ENCODE data around the gene RBM3. TPM values are rescaled to one million over a fixed set of nuclear protein-coding genes. Genes with fewer than 3 reads are reported as not detected.

RBM3 gene
- total RNA-seq, 2 donors from 2014 or later, result 199 to 230 TPM

DNA sequence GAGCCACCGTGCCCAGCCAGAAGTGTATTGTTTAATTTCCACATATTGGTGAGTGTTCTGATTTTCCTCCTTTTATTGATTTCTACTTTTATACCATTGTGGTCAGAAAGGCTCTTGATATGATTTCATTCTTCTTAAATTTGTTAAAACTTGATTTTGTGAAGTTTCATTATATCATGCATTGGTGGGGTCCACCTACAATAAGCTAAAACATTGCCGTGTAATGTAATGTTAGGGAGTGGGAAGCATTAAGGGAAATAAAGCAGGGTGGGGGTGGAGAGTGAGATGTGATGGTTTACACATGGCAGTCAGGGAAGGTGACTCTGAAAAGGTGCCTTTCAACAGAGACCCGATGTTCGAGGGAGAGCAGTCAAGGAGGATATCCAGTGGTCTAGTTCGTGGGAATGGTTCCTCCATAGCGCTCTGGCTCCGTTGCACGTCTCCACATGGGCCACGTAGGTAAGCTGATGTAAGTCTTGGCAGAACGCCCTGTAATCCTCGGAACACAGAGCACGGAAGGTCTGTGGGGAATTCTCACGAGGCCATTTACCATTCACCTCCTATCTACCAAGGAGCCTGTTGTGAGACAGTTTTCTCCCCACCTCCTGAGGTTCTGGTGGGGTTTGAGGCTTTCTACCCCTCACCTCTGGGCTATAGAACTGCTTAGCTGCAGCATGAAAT, 15.3 kb downstream of the RBM3 start:
- no peak overlapping the region for H3K4me3 ChIP-seq
- no peak for DNase-seq (ENCODE audit: low spot score)
- H3K4me1 ChIP-seq (ENCODE audit: control insufficient read depth in 1 of 2, low read depth in 2 of 2), result no peaks in the 10 kb centered on the region
- no peaks in the 10 kb centered on the region for H3K9me3 ChIP-seq
- TF ChIP-seq, protein P1, sequence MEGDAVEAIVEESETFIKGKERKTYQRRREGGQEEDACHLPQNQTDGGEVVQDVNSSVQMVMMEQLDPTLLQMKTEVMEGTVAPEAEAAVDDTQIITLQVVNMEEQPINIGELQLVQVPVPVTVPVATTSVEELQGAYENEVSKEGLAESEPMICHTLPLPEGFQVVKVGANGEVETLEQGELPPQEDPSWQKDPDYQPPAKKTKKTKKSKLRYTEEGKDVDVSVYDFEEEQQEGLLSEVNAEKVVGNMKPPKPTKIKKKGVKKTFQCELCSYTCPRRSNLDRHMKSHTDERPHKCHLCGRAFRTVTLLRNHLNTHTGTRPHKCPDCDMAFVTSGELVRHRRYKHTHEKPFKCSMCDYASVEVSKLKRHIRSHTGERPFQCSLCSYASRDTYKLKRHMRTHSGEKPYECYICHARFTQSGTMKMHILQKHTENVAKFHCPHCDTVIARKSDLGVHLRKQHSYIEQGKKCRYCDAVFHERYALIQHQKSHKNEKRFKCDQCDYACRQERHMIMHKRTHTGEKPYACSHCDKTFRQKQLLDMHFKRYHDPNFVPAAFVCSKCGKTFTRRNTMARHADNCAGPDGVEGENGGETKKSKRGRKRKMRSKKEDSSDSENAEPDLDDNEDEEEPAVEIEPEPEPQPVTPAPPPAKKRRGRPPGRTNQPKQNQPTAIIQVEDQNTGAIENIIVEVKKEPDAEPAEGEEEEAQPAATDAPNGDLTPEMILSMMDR (IDR thresholded peaks at IDR 0.05), result no peak
- no peaks in the 10 kb centered on the region for H3K36me3 ChIP-seq
- no peak for ATAC-seq (ENCODE audit: insufficient number of reproducible peaks, low FRiP score, low read depth)
- no peaks in the 10 kb centered on the region for H3K27me3 ChIP-seq (replicated peaks; ENCODE audit: insufficient read depth)
- no peak overlapping the region for H3K27ac ChIP-seq

- no peaks in the 10 kb centered on the region for H3K4me1 ChIP-seq (ENCODE audit: control insufficient read depth in 1 of 2, low read depth in 2 of 2)
- H3K9me3 ChIP-seq, result no peaks in the 10 kb centered on the region
- no peaks in the 10 kb centered on the region for H3K36me3 ChIP-seq
- no peak overlapping the region for H3K4me3 ChIP-seq
- DNase-seq (ENCODE audit: low spot score) (no peak), ATAC-seq (ENCODE audit: insufficient number of reproducible peaks, low FRiP score, low read depth) (no peak)
- no peak overlapping the region for H3K27ac ChIP-seq
- no peaks in the 10 kb centered on the region for H3K27me3 ChIP-seq (replicated peaks; ENCODE audit: insufficient read depth)
- TF ChIP-seq, protein P1 (IDR thresholded peaks at IDR 0.05), result no peak
These were observed 16.2 kb downstream of the RBM3 start for GRCh38 chrX:48590203-48591103.

DNA sequence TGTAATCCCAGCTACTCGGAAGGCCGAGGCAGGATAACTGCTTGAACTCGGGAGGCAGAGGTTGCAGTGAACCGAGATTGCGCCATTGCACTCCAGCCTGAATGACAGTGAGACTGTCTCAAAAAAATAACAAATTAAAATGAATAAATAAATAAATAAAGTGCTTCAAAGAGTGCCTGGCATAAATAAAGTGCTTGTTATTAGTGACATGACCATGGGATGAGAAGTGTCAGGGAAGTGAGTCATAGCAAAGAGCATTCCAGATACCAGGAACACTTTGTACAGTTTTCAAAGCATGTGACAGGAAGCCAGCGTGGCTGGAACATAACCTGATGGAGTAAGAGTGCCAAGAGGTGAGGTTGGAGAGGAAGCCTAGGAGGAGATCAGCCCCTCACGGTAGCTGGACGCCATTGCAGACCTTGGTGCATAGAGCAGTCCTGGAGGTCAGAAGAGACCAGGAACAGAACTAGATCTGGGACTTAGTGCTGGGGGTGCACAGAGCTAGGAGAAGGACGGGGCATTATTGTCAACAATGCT, 17.0 kb downstream of the RBM3 start:
- H3K4me3 ChIP-seq, result no peak overlapping the region
- no peaks in the 10 kb centered on the region for H3K4me1 ChIP-seq (ENCODE audit: control insufficient read depth in 1 of 2, low read depth in 2 of 2)
- no peaks in the 10 kb centered on the region for H3K27me3 ChIP-seq (replicated peaks; ENCODE audit: insufficient read depth)
- no peak overlapping the region for H3K27ac ChIP-seq
- ATAC-seq (ENCODE audit: insufficient number of reproducible peaks, low FRiP score, low read depth) (no peak), DNase-seq (ENCODE audit: low spot score) (no peak)
- TF ChIP-seq, protein P1 (IDR thresholded peaks at IDR 0.05), result no peak
- H3K9me3 ChIP-seq, result no peaks in the 10 kb centered on the region
- H3K36me3 ChIP-seq, result no peaks in the 10 kb centered on the region

DNA sequence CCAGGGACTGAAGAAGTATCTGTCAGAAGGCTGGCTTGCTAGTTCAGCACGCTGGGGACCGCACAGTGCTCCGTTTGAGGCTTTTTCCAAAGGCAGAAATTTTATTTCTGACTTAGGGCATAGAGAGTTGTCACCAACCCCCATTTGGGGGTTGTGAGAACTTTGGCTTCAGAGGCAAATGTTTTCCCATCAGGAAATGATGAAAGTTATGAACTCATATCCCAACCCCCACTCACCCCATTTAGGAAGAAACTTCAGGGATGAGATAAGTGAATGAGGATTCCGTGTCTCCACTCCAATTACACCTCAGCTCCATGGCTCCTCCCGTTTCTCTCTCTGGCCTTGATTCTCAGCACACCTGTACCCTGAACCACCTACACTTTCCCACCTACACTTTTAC, 18.7 kb downstream of the RBM3 start:
- TF ChIP-seq, protein P1 (IDR thresholded peaks at IDR 0.05), result no peak
- ATAC-seq (ENCODE audit: insufficient number of reproducible peaks, low FRiP score, low read depth) (no peak), DNase-seq (ENCODE audit: low spot score) (no peak)
- H3K36me3 ChIP-seq, result no peaks in the 10 kb centered on the region
- no peaks in the 10 kb centered on the region for H3K27me3 ChIP-seq (replicated peaks; ENCODE audit: insufficient read depth)
- no peak overlapping the region for H3K27ac ChIP-seq
- H3K9me3 ChIP-seq, result no peaks in the 10 kb centered on the region
- H3K4me3 ChIP-seq, result no peak overlapping the region
- no peaks in the 10 kb centered on the region for H3K4me1 ChIP-seq (ENCODE audit: control insufficient read depth in 1 of 2, low read depth in 2 of 2)

- DNase-seq (ENCODE audit: low spot score) (no peak), ATAC-seq (ENCODE audit: insufficient number of reproducible peaks, low FRiP score, low read depth) (no peak)
- Histone ChIP-seq H3K4me3 (no peak overlapping the region), H3K9me3 (no peaks in the 10 kb centered on the region), H3K27me3 (replicated peaks; ENCODE audit: insufficient read depth) (no peaks in the 10 kb centered on the region), H3K4me1 (ENCODE audit: control insufficient read depth in 1 of 2, low read depth in 2 of 2) (peaks cover 5 to 7% of the 10 kb centered on the region in 2 donors), H3K36me3 (peaks cover 16% of the 10 kb centered on the region), H3K27ac (no peak overlapping the region)
- TF ChIP-seq, protein P1 (IDR thresholded peaks at IDR 0.05), result no peak
These were observed 21.6 kb downstream of the RBM3 start for GRCh38 chrX:48595929-48596328.

Measured in thoracic aorta (tissue), 2 donors.